ENCODE measurements around the gene MZB1. TPM values are rescaled to one million over a fixed set of nuclear protein-coding genes. Genes with fewer than 3 reads are reported as not detected.

MZB1 gene
- total RNA-seq, 1 donor from 2014 or later: not detected

- peak; percentile 97 for DNase-seq (ENCODE audit: low spot score)
- no peaks in the 10 kb centered on the region for H3K27me3 Mint-ChIP-seq (ENCODE audit: low read depth)
- H3K9me3 Mint-ChIP-seq (ENCODE audit: low read depth): no peaks in the 10 kb centered on the region
- no peak for TF ChIP-seq CTCF (IDR thresholded peaks at IDR 0.05)
- H3K4me3 Mint-ChIP-seq (ENCODE audit: unreplicated experiment): peak within 1 kb of the TSS; percentile 93
- peaks cover 23% of the 10 kb centered on the region for H3K4me1 Mint-ChIP-seq (ENCODE audit: low read depth)
- H3K27ac Mint-ChIP-seq (ENCODE audit: unreplicated experiment): peak within 1 kb of the TSS; percentile 100
- no peaks in the 10 kb centered on the region for H3K36me3 Mint-ChIP-seq (ENCODE audit: low read depth)
Measured at GRCh38 chr5:139403787-139404483, 14.2 kb upstream of the MZB1 start, which contains the start of gene SPATA24. Gene SPATA24, minus strand, starts transcription at chr5:139404089. Its CDS starts 29 bp downstream, at chr5:139404060.

GRCh38 chr5:139403418-139403786, 13.7 kb upstream of the MZB1 start:
- H3K27ac Mint-ChIP-seq (ENCODE audit: unreplicated experiment): peak overlapping the region; percentile 100
- peak overlapping the region; percentile 93 for H3K4me3 Mint-ChIP-seq (ENCODE audit: unreplicated experiment)
- H3K36me3 Mint-ChIP-seq (ENCODE audit: low read depth): no peaks in the 10 kb centered on the region
- H3K9me3 Mint-ChIP-seq (ENCODE audit: low read depth): no peaks in the 10 kb centered on the region
- H3K27me3 Mint-ChIP-seq (ENCODE audit: low read depth): no peaks in the 10 kb centered on the region
- H3K4me1 Mint-ChIP-seq (ENCODE audit: low read depth): peaks cover 23% of the 10 kb centered on the region
- no peak for TF ChIP-seq CTCF (IDR thresholded peaks at IDR 0.05)
- DNase-seq (ENCODE audit: low spot score): peak; percentile 25

- Mint-ChIP-seq H3K27me3 (ENCODE audit: low read depth) (no peaks in the 10 kb centered on the region), H3K4me3 (ENCODE audit: unreplicated experiment) (peak overlapping the region; percentile 93), H3K4me1 (ENCODE audit: low read depth) (peaks cover 23% of the 10 kb centered on the region), H3K9me3 (ENCODE audit: low read depth) (no peaks in the 10 kb centered on the region), H3K27ac (ENCODE audit: unreplicated experiment) (peak overlapping the region; percentile 100), H3K36me3 (ENCODE audit: low read depth) (no peaks in the 10 kb centered on the region)
- DNase-seq (ENCODE audit: low spot score): peak; percentile 26
- TF ChIP-seq CTCF (IDR thresholded peaks at IDR 0.05): peak; percentile 68
Measured at GRCh38 chr5:139402561-139403158, 12.9 kb upstream of the MZB1 start.

GRCh38 chr5:139401546-139401945, 11.8 kb upstream of the MZB1 start:
- Mint-ChIP-seq H3K4me3 (ENCODE audit: unreplicated experiment) (no peak overlapping the region), H3K27ac (ENCODE audit: unreplicated experiment) (no peak overlapping the region), H3K36me3 (ENCODE audit: low read depth) (no peaks in the 10 kb centered on the region), H3K9me3 (ENCODE audit: low read depth) (no peaks in the 10 kb centered on the region), H3K27me3 (ENCODE audit: low read depth) (no peaks in the 10 kb centered on the region), H3K4me1 (ENCODE audit: low read depth) (peaks cover 23% of the 10 kb centered on the region)
- DNase-seq (ENCODE audit: low spot score): peak; percentile 54
- no peak for TF ChIP-seq CTCF (IDR thresholded peaks at IDR 0.05)

GRCh38 chr5:139399501-139400121, 9.9 kb upstream of the MZB1 start:
- no peaks in the 10 kb centered on the region for H3K27me3 Mint-ChIP-seq (ENCODE audit: low read depth)
- peaks cover 19% of the 10 kb centered on the region for H3K4me1 Mint-ChIP-seq (ENCODE audit: low read depth)
- H3K4me3 Mint-ChIP-seq (ENCODE audit: unreplicated experiment): no peak overlapping the region
- H3K36me3 Mint-ChIP-seq (ENCODE audit: low read depth): no peaks in the 10 kb centered on the region
- no peak for TF ChIP-seq CTCF (IDR thresholded peaks at IDR 0.05)
- peak; percentile 29 for DNase-seq (ENCODE audit: low spot score)
- no peaks in the 10 kb centered on the region for H3K9me3 Mint-ChIP-seq (ENCODE audit: low read depth)
- H3K27ac Mint-ChIP-seq (ENCODE audit: unreplicated experiment): no peak overlapping the region

Measured in chondrocyte (in vitro differentiated cells).